ENCODE data around the gene LRRC1.

DNA sequence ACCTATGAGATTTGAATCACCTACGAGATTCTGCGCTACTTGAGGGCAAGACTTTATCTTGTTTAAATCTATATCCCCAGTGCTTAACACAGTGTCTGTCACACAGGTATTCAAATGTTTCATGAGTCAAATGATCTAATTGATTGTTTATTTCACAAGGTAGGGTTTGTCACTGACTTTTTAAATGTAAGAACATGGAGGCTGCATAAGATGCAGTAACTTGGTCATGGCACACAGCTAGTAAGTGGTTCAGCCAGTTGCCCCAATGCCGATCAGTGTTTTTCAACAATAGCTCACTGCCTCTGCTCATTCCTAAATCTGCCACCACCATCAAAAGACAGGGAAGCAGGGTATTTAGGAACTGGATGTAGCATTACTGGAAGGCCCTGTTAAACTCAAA is 42.4 kb upstream of the LRRC1 start:
- TF ChIP-seq CTCF (conservative IDR thresholded peaks at IDR 0.05) (no peak), ZFX (IDR thresholded peaks at IDR 0.05) (no peak)

Measured in C4-2B (cell line).